HEK293 (cell line): ENCODE results near the gene APLP1.
A peak's percentile ranks its signal among the peaks of the same experiment; 100 is the strongest.

ENCODE experiments used
- EGR2 ChIP-seq: fragments of 450-650 bp; formaldehyde crosslinking; IDR thresholded peaks from 2 replicates; pipeline ENCODE4 v1.5.1; 2016; ENCODE audit warnings: low read depth, missing biosample characterization, missing genetic modification characterization
- HOXA7 ChIP-seq: sonication (generic); formaldehyde crosslinking; IDR thresholded peaks from 2 replicates; pipeline ENCODE4 v1.8.1; 2022; ENCODE audit warnings: missing genetic modification reagents, borderline replicate concordance
- KLF1 ChIP-seq: fragments of 450-650 bp; formaldehyde crosslinking; IDR thresholded peaks from 2 replicates; pipeline ENCODE4 v1.5.1; 2016; ENCODE audit warnings: missing biosample characterization, missing genetic modification characterization
- KLF9 ChIP-seq: fragments of 450-650 bp; formaldehyde crosslinking; IDR thresholded peaks from 2 replicates; pipeline ENCODE4 v1.5.1; 2016; ENCODE audit warnings: missing biosample characterization, missing genetic modification characterization, low read depth
- OVOL3 ChIP-seq: fragments of 450-650 bp; formaldehyde crosslinking; IDR thresholded peaks from 2 replicates; pipeline ENCODE4 v1.5.1; 2016; ENCODE audit warnings: missing biosample characterization, missing genetic modification characterization
- YY1 ChIP-seq: fragments of 450-650 bp; formaldehyde crosslinking; IDR thresholded peaks from 2 replicates; pipeline ENCODE4 v1.5.1; 2018; ENCODE audit warnings: missing biosample characterization, missing genetic modification characterization
- YY2 ChIP-seq: fragments of 450-650 bp; formaldehyde crosslinking; IDR thresholded peaks from 2 replicates; pipeline ENCODE4 v1.5.1; 2016; ENCODE audit warnings: missing biosample characterization, missing genetic modification characterization
- ZBTB7A ChIP-seq: fragments of 450-650 bp; formaldehyde crosslinking; IDR thresholded peaks from 2 replicates; pipeline ENCODE4 v1.5.1; 2016; ENCODE audit warnings: low read depth, missing biosample characterization, missing genetic modification characterization
- ZIC2 ChIP-seq: fragments of 450-650 bp; formaldehyde crosslinking; IDR thresholded peaks from 2 replicates; pipeline ENCODE4 v1.5.1; 2016; ENCODE audit warnings: missing biosample characterization, missing genetic modification characterization
- ZNF138 ChIP-seq: fragments of 450-650 bp; formaldehyde crosslinking; IDR thresholded peaks from 2 replicates; pipeline ENCODE4 v1.5.1; 2016; ENCODE audit warnings: missing biosample characterization, missing genetic modification characterization, borderline replicate concordance
- ZNF169 ChIP-seq: fragments of 450-650 bp; formaldehyde crosslinking; IDR thresholded peaks from 2 replicates; pipeline ENCODE4 v1.5.1; 2016; ENCODE audit warnings: missing biosample characterization, missing genetic modification characterization
- ZNF174 ChIP-seq: fragments of 450-650 bp; formaldehyde crosslinking; IDR thresholded peaks from 2 replicates; pipeline ENCODE4 v1.5.0; 2017; ENCODE audit warnings: missing biosample characterization, mild to moderate bottlenecking, missing genetic modification characterization
- ZNF248 ChIP-seq: fragments of 450-650 bp; formaldehyde crosslinking; IDR thresholded peaks from 2 replicates; pipeline ENCODE4 v1.5.1; 2017; ENCODE audit warnings: missing biosample characterization, missing genetic modification characterization
- ZNF266 ChIP-seq: fragments of 450-650 bp; formaldehyde crosslinking; IDR thresholded peaks from 2 replicates; pipeline ENCODE4 v1.5.1; 2016; ENCODE audit warnings: missing biosample characterization, missing genetic modification characterization, low read depth
- ZNF292 ChIP-seq: fragments of 450-650 bp; formaldehyde crosslinking; IDR thresholded peaks from 2 replicates; pipeline ENCODE4 v1.5.1; 2016; ENCODE audit warnings: low read depth, missing biosample characterization, missing genetic modification characterization, borderline replicate concordance
- ZNF302 ChIP-seq: fragments of 450-650 bp; formaldehyde crosslinking; IDR thresholded peaks from 2 replicates; pipeline ENCODE4 v1.5.1; 2016; ENCODE audit warnings: missing biosample characterization, missing genetic modification characterization, low read depth
- ZNF404 ChIP-seq: fragments of 450-650 bp; formaldehyde crosslinking; IDR thresholded peaks from 2 replicates; pipeline ENCODE4 v1.5.1; 2017; ENCODE audit warnings: missing biosample characterization, missing genetic modification characterization
- ZNF521 ChIP-seq: fragments of 450-650 bp; formaldehyde crosslinking; IDR thresholded peaks from 2 replicates; pipeline ENCODE4 v1.5.1; 2017; ENCODE audit warnings: missing biosample characterization, mild to moderate bottlenecking, missing genetic modification characterization
- ZNF585B ChIP-seq: fragments of 450-650 bp; formaldehyde crosslinking; IDR thresholded peaks from 2 replicates; pipeline ENCODE4 v1.5.1; 2016; ENCODE audit warnings: missing biosample characterization, missing genetic modification characterization
- ZNF596 ChIP-seq: fragments of 450-650 bp; IDR thresholded peaks from 2 replicates; pipeline ENCODE4 v1.5.0; 2018; ENCODE audit warnings: missing biosample characterization, mild to moderate bottlenecking, missing genetic modification characterization, moderate library complexity
- ZNF658 ChIP-seq: fragments of 450-650 bp; formaldehyde crosslinking; IDR thresholded peaks from 2 replicates; pipeline ENCODE4; 2016; ENCODE audit warnings: missing biosample characterization, missing genetic modification characterization
- ZNF660 ChIP-seq: fragments of 450-650 bp; IDR thresholded peaks from 2 replicates; pipeline ENCODE4 v1.5.1; 2018; ENCODE audit warnings: missing biosample characterization, mild to moderate bottlenecking, missing genetic modification characterization
- ZNF664 ChIP-seq: fragments of 450-650 bp; formaldehyde crosslinking; IDR thresholded peaks from 2 replicates; pipeline ENCODE4 v1.5.1; 2016; ENCODE audit warnings: missing biosample characterization, missing genetic modification characterization
- ZNF747 ChIP-seq: fragments of 450-650 bp; formaldehyde crosslinking; IDR thresholded peaks from 2 replicates; pipeline ENCODE4 v1.5.1; 2016; ENCODE audit warnings: missing biosample characterization, missing genetic modification characterization
- ZNF785 ChIP-seq: fragments of 450-650 bp; formaldehyde crosslinking; IDR thresholded peaks from 2 replicates; pipeline ENCODE4 v1.5.1; 2016; ENCODE audit warnings: missing biosample characterization, missing genetic modification characterization
- ZNF792 ChIP-seq: fragments of 450-650 bp; formaldehyde crosslinking; IDR thresholded peaks from 2 replicates; pipeline ENCODE4 v1.5.1; 2016; ENCODE audit warnings: missing biosample characterization, missing genetic modification characterization
- TF ChIP-seq, protein P1 (sequence below): fragments of 450-650 bp; formaldehyde crosslinking; IDR thresholded peaks from 2 replicates; pipeline ENCODE4 v1.5.1; 2016; ENCODE audit warnings: missing biosample characterization, missing genetic modification characterization
- TF ChIP-seq, protein P2 (sequence below): fragments of 450-650 bp; formaldehyde crosslinking; IDR thresholded peaks from 2 replicates; pipeline ENCODE4 v1.5.1; 2016; ENCODE audit warnings: missing biosample characterization, missing genetic modification characterization
- TF ChIP-seq, protein P3 (sequence below): fragments of 450-650 bp; IDR thresholded peaks from 2 replicates; pipeline ENCODE4 v1.5.1; 2018; ENCODE audit warnings: missing biosample characterization, mild to moderate bottlenecking, missing genetic modification characterization
- TF ChIP-seq, protein P4 (sequence below): fragments of 450-650 bp; formaldehyde crosslinking; IDR thresholded peaks from 2 replicates; pipeline ENCODE4 v1.5.1; 2017; ENCODE audit warnings: missing biosample characterization, missing genetic modification characterization
- TF ChIP-seq, protein P5 (sequence below): fragments of 450-650 bp; formaldehyde crosslinking; IDR thresholded peaks from 2 replicates; pipeline ENCODE4 v1.5.1; 2016; ENCODE audit warnings: missing biosample characterization, missing genetic modification characterization
- TF ChIP-seq, protein P6 (sequence below): fragments of 450-650 bp; formaldehyde crosslinking; IDR thresholded peaks from 2 replicates; pipeline ENCODE4 v1.5.1; 2017; ENCODE audit warnings: missing biosample characterization, missing genetic modification characterization

APLP1 gene

DNA sequence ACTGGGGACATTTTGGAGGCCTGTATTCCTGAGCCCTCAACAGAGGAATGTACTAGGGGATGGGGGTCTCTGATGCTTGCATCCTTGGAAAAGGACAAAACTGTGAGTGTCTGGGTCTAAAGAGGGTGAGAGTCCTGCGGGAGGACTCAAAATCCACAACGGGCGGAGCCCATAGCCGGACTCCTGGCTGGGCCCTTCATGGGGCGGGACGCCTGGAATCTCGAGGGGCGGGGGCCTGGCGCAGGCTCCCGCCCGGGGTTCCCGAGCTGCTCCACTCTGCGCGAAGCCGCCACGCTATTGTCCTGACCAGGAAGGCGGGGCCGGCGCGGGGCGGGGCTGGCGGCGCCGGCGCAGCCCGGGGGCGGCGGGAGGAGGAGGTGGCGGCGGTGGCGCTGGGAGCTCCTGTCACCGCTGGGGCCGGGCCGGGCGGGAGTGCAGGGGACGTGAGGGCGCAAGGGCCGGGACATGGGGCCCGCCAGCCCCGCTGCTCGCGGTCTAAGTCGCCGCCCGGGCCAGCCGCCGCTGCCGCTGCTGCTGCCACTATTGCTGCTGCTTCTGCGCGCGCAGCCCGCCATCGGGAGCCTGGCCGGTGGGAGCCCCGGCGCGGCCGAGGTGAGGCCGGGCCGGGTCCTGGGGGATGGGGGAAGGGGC is at the start of gene APLP1 (continued):
- TF ChIP-seq, protein P1, sequence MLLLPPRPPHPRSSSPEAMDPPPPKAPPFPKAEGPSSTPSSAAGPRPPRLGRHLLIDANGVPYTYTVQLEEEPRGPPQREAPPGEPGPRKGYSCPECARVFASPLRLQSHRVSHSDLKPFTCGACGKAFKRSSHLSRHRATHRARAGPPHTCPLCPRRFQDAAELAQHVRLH (tag by site-specific recombination), result no peak
- no peak for TF ChIP-seq ZNF664 (tag by site-specific recombination)
- TF ChIP-seq ZIC2 (tag by site-specific recombination), result no peak
- TF ChIP-seq, protein P2, sequence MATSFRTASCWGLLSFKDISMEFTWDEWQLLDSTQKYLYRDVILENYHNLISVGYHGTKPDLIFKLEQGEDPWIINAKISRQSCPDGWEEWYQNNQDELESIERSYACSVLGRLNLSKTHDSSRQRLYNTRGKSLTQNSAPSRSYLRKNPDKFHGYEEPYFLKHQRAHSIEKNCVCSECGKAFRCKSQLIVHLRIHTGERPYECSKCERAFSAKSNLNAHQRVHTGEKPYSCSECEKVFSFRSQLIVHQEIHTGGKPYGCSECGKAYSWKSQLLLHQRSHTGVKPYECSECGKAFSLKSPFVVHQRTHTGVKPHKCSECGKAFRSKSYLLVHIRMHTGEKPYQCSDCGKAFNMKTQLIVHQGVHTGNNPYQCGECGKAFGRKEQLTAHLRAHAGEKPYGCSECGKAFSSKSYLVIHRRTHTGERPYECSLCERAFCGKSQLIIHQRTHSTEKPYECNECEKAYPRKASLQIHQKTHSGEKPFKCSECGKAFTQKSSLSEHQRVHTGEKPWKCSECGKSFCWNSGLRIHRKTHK (tag by site-specific recombination), result no peak
- no peak for TF ChIP-seq ZNF658 (tag by site-specific recombination)
- TF ChIP-seq ZNF521 (tag by site-specific recombination), result no peak
- TF ChIP-seq KLF1 (tag by site-specific recombination), result peak; percentile 69; the same call in 1 of the 2 replicates
- TF ChIP-seq ZNF785 (tag by site-specific recombination), result no peak
- no peak for TF ChIP-seq ZNF266 (tag by site-specific recombination)
- TF ChIP-seq ZNF792 (tag by site-specific recombination), result no peak
- TF ChIP-seq ZNF174 (tag by site-specific recombination), result no peak
- TF ChIP-seq ZNF660, result no peak
- TF ChIP-seq ZNF596 (tag by site-specific recombination), result no peak
- TF ChIP-seq ZNF404 (tag by site-specific recombination), result no peak
- TF ChIP-seq ZBTB7A (tag by site-specific recombination), result no peak
- TF ChIP-seq EGR2 (tag by site-specific recombination), result no peak
- no peak for TF ChIP-seq ZNF169
- TF ChIP-seq, protein P3, sequence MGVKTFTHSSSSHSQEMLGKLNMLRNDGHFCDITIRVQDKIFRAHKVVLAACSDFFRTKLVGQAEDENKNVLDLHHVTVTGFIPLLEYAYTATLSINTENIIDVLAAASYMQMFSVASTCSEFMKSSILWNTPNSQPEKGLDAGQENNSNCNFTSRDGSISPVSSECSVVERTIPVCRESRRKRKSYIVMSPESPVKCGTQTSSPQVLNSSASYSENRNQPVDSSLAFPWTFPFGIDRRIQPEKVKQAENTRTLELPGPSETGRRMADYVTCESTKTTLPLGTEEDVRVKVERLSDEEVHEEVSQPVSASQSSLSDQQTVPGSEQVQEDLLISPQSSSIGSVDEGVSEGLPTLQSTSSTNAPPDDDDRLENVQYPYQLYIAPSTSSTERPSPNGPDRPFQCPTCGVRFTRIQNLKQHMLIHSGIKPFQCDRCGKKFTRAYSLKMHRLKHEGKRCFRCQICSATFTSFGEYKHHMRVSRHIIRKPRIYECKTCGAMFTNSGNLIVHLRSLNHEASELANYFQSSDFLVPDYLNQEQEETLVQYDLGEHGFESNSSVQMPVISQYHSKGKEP (tag by site-specific recombination), result no peak
- no peak for TF ChIP-seq HOXA7 (CRISPR knock-in tag)
- TF ChIP-seq ZNF138 (tag by site-specific recombination), result no peak
- no peak for TF ChIP-seq ZNF302 (tag by site-specific recombination)
- no peak for TF ChIP-seq ZNF585B
- TF ChIP-seq, protein P4, sequence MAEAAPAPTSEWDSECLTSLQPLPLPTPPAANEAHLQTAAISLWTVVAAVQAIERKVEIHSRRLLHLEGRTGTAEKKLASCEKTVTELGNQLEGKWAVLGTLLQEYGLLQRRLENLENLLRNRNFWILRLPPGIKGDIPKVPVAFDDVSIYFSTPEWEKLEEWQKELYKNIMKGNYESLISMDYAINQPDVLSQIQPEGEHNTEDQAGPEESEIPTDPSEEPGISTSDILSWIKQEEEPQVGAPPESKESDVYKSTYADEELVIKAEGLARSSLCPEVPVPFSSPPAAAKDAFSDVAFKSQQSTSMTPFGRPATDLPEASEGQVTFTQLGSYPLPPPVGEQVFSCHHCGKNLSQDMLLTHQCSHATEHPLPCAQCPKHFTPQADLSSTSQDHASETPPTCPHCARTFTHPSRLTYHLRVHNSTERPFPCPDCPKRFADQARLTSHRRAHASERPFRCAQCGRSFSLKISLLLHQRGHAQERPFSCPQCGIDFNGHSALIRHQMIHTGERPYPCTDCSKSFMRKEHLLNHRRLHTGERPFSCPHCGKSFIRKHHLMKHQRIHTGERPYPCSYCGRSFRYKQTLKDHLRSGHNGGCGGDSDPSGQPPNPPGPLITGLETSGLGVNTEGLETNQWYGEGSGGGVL, result no peak
- no peak for TF ChIP-seq ZNF248 (tag by site-specific recombination)
- TF ChIP-seq ZNF292 (tag by site-specific recombination), result no peak
- TF ChIP-seq OVOL3 (tag by site-specific recombination), result no peak
- no peak for TF ChIP-seq YY2 (tag by site-specific recombination)
- TF ChIP-seq, protein P5, sequence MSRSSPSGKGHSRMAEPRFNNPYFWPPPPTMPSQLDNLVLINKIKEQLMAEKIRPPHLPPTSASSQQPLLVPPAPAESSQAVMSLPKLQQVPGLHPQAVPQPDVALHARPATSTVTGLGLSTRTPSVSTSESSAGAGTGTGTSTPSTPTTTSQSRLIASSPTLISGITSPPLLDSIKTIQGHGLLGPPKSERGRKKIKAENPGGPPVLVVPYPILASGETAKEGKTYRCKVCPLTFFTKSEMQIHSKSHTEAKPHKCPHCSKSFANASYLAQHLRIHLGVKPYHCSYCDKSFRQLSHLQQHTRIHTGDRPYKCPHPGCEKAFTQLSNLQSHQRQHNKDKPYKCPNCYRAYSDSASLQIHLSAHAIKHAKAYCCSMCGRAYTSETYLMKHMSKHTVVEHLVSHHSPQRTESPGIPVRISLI, result no peak
- TF ChIP-seq KLF9 (tag by site-specific recombination), result peak; percentile 47; the same call in 1 of the 2 replicates
- no peak for TF ChIP-seq YY1
- TF ChIP-seq, protein P6, sequence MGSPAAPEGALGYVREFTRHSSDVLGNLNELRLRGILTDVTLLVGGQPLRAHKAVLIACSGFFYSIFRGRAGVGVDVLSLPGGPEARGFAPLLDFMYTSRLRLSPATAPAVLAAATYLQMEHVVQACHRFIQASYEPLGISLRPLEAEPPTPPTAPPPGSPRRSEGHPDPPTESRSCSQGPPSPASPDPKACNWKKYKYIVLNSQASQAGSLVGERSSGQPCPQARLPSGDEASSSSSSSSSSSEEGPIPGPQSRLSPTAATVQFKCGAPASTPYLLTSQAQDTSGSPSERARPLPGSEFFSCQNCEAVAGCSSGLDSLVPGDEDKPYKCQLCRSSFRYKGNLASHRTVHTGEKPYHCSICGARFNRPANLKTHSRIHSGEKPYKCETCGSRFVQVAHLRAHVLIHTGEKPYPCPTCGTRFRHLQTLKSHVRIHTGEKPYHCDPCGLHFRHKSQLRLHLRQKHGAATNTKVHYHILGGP (tag by site-specific recombination), result no peak
- TF ChIP-seq ZNF747 (tag by site-specific recombination), result no peak
